ENCODE measurements around the gene PHAF1. TPM values are rescaled to one million over a fixed set of nuclear protein-coding genes. Genes with fewer than 3 reads are reported as not detected.

PHAF1 gene
- total RNA-seq, 1 donor, result 16.0 TPM

- H3K4me3 ChIP-seq (ENCODE audit: low read depth, low read length), result no peak overlapping the region
- DNase-seq (ENCODE audit: low read depth), result no peak
- no peak for TF ChIP-seq CTCF (IDR thresholded peaks at IDR 0.05; ENCODE audit: insufficient read depth, low read depth, low read length)
These were observed 32.6 kb downstream of the PHAF1 start for GRCh38 chr16:67142342-67142741.

GRCh38 chr16:67144943-67145342 lies 35.2 kb downstream of the PHAF1 start:
- no peak for DNase-seq (ENCODE audit: low read depth)
- H3K4me3 ChIP-seq (ENCODE audit: low read depth, low read length), result no peak overlapping the region
- no peak for TF ChIP-seq CTCF (IDR thresholded peaks at IDR 0.05; ENCODE audit: insufficient read depth, low read depth, low read length)

- no peak for TF ChIP-seq CTCF (IDR thresholded peaks at IDR 0.05; ENCODE audit: insufficient read depth, low read depth, low read length)
- no peak for DNase-seq (ENCODE audit: low read depth)
- H3K4me3 ChIP-seq (ENCODE audit: low read depth, low read length), result no peak overlapping the region
These were observed 36.0 kb downstream of the PHAF1 start for GRCh38 chr16:67145746-67146145.

GRCh38 chr16:67146523-67147357 lies 37.0 kb downstream of the PHAF1 start:
- H3K4me3 ChIP-seq (ENCODE audit: low read depth, low read length), result no peak overlapping the region
- peak; percentile 3 for TF ChIP-seq CTCF (IDR thresholded peaks at IDR 0.05; ENCODE audit: insufficient read depth, low read depth, low read length)
- DNase-seq (ENCODE audit: low read depth), result no peak

- DNase-seq (ENCODE audit: low read depth), result no peak
- TF ChIP-seq CTCF (IDR thresholded peaks at IDR 0.05; ENCODE audit: insufficient read depth, low read depth, low read length), result no peak
These were observed 37.8 kb downstream of the PHAF1 start for GRCh38 chr16:67147437-67148140.

GRCh38 chr16:67148221-67148620 lies 38.5 kb downstream of the PHAF1 start:
- DNase-seq (ENCODE audit: low read depth), result no peak
- H3K4me3 ChIP-seq (ENCODE audit: low read depth, low read length), result no peak overlapping the region
- no peak for TF ChIP-seq CTCF (IDR thresholded peaks at IDR 0.05; ENCODE audit: insufficient read depth, low read depth, low read length)

More at GRCh38 chr16:67147437-67148140, 37.8 kb downstream of the PHAF1 start:
- H3K4me3 ChIP-seq (ENCODE audit: low read depth, low read length), result no peak overlapping the region
